ENCODE data around the gene GAREM2. TPM values are rescaled to one million over a fixed set of nuclear protein-coding genes. Genes with fewer than 3 reads are reported as not detected.
A peak's percentile ranks its signal among the peaks of the same experiment; 100 is the strongest.

Gene GAREM2
- total RNA-seq, 2 experiments from 2014 or later: not detected

GRCh38 chr2:26235089-26235488 lies 62.2 kb downstream of the GAREM2 start:
- H2AFZ ChIP-seq (ENCODE audit: low read length): no peak overlapping the region
- no peaks in the 10 kb centered on the region for H3K9me2 ChIP-seq (ENCODE audit: insufficient read depth, low read length)
- H4K20me1 ChIP-seq (ENCODE audit: insufficient read depth, low read length): peaks cover 2% of the 10 kb centered on the region; the same call in 1 of the 2 replicates
- CTCF ChIA-PET (ENCODE audit: unreplicated experiment): no interaction called here
- no peak overlapping the region for H3K4me3 ChIP-seq (ENCODE audit: low read depth, low read length, poor library complexity, severe bottlenecking)
- POLR2A ChIA-PET: no interaction called here
- no peak for DNase-seq (ENCODE audit: low spot score)
- intact Hi-C loops (cut with micrococcal nuclease; ENCODE audit: unreplicated experiment): loop anchor here (5.0 kb wide), 1 partner anchor 97 kb away; no protein-coding TSS in a partner anchor
- H3K4me1 ChIP-seq (ENCODE audit: insufficient read depth, low read length, poor library complexity, severe bottlenecking): no peaks in the 10 kb centered on the region
- H3K9me3 ChIP-seq (ENCODE audit: low read length): no peaks in the 10 kb centered on the region
- TF ChIP-seq, protein P1, sequence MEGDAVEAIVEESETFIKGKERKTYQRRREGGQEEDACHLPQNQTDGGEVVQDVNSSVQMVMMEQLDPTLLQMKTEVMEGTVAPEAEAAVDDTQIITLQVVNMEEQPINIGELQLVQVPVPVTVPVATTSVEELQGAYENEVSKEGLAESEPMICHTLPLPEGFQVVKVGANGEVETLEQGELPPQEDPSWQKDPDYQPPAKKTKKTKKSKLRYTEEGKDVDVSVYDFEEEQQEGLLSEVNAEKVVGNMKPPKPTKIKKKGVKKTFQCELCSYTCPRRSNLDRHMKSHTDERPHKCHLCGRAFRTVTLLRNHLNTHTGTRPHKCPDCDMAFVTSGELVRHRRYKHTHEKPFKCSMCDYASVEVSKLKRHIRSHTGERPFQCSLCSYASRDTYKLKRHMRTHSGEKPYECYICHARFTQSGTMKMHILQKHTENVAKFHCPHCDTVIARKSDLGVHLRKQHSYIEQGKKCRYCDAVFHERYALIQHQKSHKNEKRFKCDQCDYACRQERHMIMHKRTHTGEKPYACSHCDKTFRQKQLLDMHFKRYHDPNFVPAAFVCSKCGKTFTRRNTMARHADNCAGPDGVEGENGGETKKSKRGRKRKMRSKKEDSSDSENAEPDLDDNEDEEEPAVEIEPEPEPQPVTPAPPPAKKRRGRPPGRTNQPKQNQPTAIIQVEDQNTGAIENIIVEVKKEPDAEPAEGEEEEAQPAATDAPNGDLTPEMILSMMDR (conservative IDR thresholded peaks at IDR 0.05; ENCODE audit: low read length): peak; percentile 45; the same call in 1 of the 2 replicates
- TF ChIP-seq EZH2phosphoT487 (IDR thresholded peaks at IDR 0.05; ENCODE audit: borderline replicate concordance, low read depth, low read length): no peak
- no peak overlapping the region for H3K4me2 ChIP-seq (ENCODE audit: low read length)
- BruUV-seq (replicated peaks): no TSS peak
- no peak overlapping the region for H3K27ac ChIP-seq (ENCODE audit: low read depth, low read length, poor library complexity, severe bottlenecking)
- H3K36me3 ChIP-seq (ENCODE audit: insufficient read depth, low read length): peaks cover 97% of the 10 kb centered on the region
- H3K79me2 ChIP-seq (ENCODE audit: insufficient read depth, low read depth, low read length): peaks cover 16% of the 10 kb centered on the region

DNA sequence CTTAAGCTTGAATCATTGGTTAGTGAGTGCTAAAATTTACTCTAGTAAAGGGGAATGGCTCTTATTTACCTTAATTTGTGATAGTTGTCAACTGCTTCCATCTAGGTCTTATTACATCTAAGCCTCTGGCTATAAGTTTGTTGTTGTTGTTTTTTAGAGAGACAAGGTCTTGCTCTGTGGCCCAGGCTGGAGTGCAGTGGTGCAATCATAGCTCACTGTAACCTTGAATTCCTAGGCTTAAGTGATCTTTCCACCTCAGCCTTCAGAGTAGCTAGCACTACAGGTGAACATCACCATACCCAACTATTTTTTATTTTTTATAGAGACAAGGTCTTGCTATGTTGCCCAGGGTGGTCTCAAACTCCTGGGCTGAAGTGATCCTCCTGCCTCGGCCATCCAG lies 65.0 kb downstream of the GAREM2 start:
- no TSS peak for BruUV-seq (replicated peaks)
- Histone ChIP-seq H3K4me1 (ENCODE audit: insufficient read depth, low read length, poor library complexity, severe bottlenecking) (peaks cover 22% of the 10 kb centered on the region), H3K9me3 (ENCODE audit: low read length) (no peaks in the 10 kb centered on the region), H3K4me2 (ENCODE audit: low read length) (no peak overlapping the region), H2AFZ (ENCODE audit: low read length) (no peak overlapping the region), H3K79me2 (ENCODE audit: insufficient read depth, low read depth, low read length) (peaks cover 44% of the 10 kb centered on the region), H3K4me3 (ENCODE audit: low read depth, low read length, poor library complexity, severe bottlenecking) (no peak overlapping the region), H4K20me1 (ENCODE audit: insufficient read depth, low read length) (peaks cover 6% of the 10 kb centered on the region; the same call in 1 of the 2 replicates), H3K9me2 (ENCODE audit: insufficient read depth, low read length) (no peaks in the 10 kb centered on the region), H3K27ac (ENCODE audit: low read depth, low read length, poor library complexity, severe bottlenecking) (no peak overlapping the region), H3K36me3 (ENCODE audit: insufficient read depth, low read length) (peaks cover 69% of the 10 kb centered on the region)
- CTCF ChIA-PET (ENCODE audit: unreplicated experiment): no interaction called here
- POLR2A ChIA-PET: interaction anchor here (0.9 kb wide), 1 partner anchor 8 kb away, joined by 3 read pairs; no protein-coding TSS in a partner anchor
- DNase-seq (ENCODE audit: low spot score): no peak
- intact Hi-C loops (cut with micrococcal nuclease; ENCODE audit: unreplicated experiment): loop anchor here (5.0 kb wide), 1 partner anchor 94 kb away; no protein-coding TSS in a partner anchor
- no peak for TF ChIP-seq EZH2phosphoT487 (IDR thresholded peaks at IDR 0.05; ENCODE audit: borderline replicate concordance, low read depth, low read length)
- TF ChIP-seq, protein P1 (conservative IDR thresholded peaks at IDR 0.05; ENCODE audit: low read length): no peak

- H3K4me1 ChIP-seq (ENCODE audit: insufficient read depth, low read length, poor library complexity, severe bottlenecking): peaks cover 22% of the 10 kb centered on the region
- POLR2A ChIA-PET: interaction anchor here (0.9 to 1.0 kb wide), 2 partner anchors 8 kb away, joined by 3 read pairs; no protein-coding TSS in a partner anchor
Observed at GRCh38 chr2:26238311-26238958, 65.5 kb downstream of the GAREM2 start.

More at GRCh38 chr2:26238311-26238958, 65.5 kb downstream of the GAREM2 start:
- peaks cover 64% of the 10 kb centered on the region for H3K36me3 ChIP-seq (ENCODE audit: insufficient read depth, low read length)
- no peak overlapping the region for H2AFZ ChIP-seq (ENCODE audit: low read length)
- H3K79me2 ChIP-seq (ENCODE audit: insufficient read depth, low read depth, low read length): peaks cover 50% of the 10 kb centered on the region
- no peaks in the 10 kb centered on the region for H3K9me2 ChIP-seq (ENCODE audit: insufficient read depth, low read length)
- H3K9me3 ChIP-seq (ENCODE audit: low read length): no peaks in the 10 kb centered on the region
- no peak for DNase-seq (ENCODE audit: low spot score)
- H3K27ac ChIP-seq (ENCODE audit: low read depth, low read length, poor library complexity, severe bottlenecking): no peak overlapping the region
- intact Hi-C loops (cut with micrococcal nuclease; ENCODE audit: unreplicated experiment): loop anchor here (5.0 kb wide), 1 partner anchor 94 kb away; no protein-coding TSS in a partner anchor
- no peak overlapping the region for H3K4me2 ChIP-seq (ENCODE audit: low read length)
- no peak overlapping the region for H3K4me3 ChIP-seq (ENCODE audit: low read depth, low read length, poor library complexity, severe bottlenecking)
- H4K20me1 ChIP-seq (ENCODE audit: insufficient read depth, low read length): peaks cover 6% of the 10 kb centered on the region; the same call in 1 of the 2 replicates
- CTCF ChIA-PET (ENCODE audit: unreplicated experiment): no interaction called here
- BruUV-seq (replicated peaks): no TSS peak
- TF ChIP-seq EZH2phosphoT487 (IDR thresholded peaks at IDR 0.05; ENCODE audit: borderline replicate concordance, low read depth, low read length): no peak
- TF ChIP-seq, protein P1 (conservative IDR thresholded peaks at IDR 0.05; ENCODE audit: low read length): no peak
